GM12878 (cell line): Measurements from ENCODE around the gene ENAH. TPM values are rescaled to one million over a fixed set of nuclear protein-coding genes. Genes with fewer than 3 reads are reported as not detected.

ENCODE experiments used
- BCL11A ChIP-seq: IDR thresholded peaks from 2 replicates; pipeline ENCODE4 v1.6.1; 2011; ENCODE audit warnings: low read depth, low read length
- BMI1 ChIP-seq: fragments of 450-650 bp; IDR thresholded peaks from 2 replicates; pipeline ENCODE4 v1.6.1; 2016; ENCODE audit warnings: mild to moderate bottlenecking, moderate library complexity, borderline replicate concordance
- CBX5 ChIP-seq: sonication (generic); IDR thresholded peaks from 2 replicates; pipeline ENCODE4 v1.6.1; 2016; ENCODE audit warnings: low read depth, moderate library complexity, mild to moderate bottlenecking, inconsistent platforms
- ELK1 ChIP-seq: IDR thresholded peaks from 2 replicates; pipeline ENCODE4 v1.6.1; 2012; ENCODE audit warnings: low read depth, low read length, improper control_type of control experiment
- ETV6 ChIP-seq, 2 experiments: fragments of 450-650 bp in 1 of 2; IDR thresholded peaks in 1 of 2; conservative IDR thresholded peaks in 1 of 2; 2 replicates each; pipeline ENCODE4 v1.6.1; 2014; ENCODE audit warnings: antibody characterized with exemption in 1 of 2, borderline replicate concordance in 1 of 2, low read depth in 1 of 2, mild to moderate bottlenecking in 1 of 2, moderate library complexity in 1 of 2
- NBN ChIP-seq: fragments of 450-650 bp; IDR thresholded peaks from 2 replicates; pipeline ENCODE4 v1.6.1; 2016
- NR2C1 ChIP-seq: fragments of 450-650 bp; IDR thresholded peaks from 2 replicates; pipeline ENCODE4 v1.6.1; 2017; ENCODE audit warnings: antibody characterized with exemption, mild to moderate bottlenecking, moderate library complexity
- PBX3 ChIP-seq: IDR thresholded peaks from 2 replicates; pipeline ENCODE4 v1.6.1; 2011; ENCODE audit warnings: mild to moderate bottlenecking, low read depth, low read length, moderate library complexity; ENCODE audit not compliant: insufficient replicate concordance
- PML ChIP-seq: IDR thresholded peaks from 2 replicates; pipeline ENCODE4 v1.6.1; 2012; ENCODE audit warnings: low read length, inconsistent platforms
- SREBF2 ChIP-seq: IDR thresholded peaks from 2 replicates; pipeline ENCODE4 v1.6.1; 2012; ENCODE audit warnings: mild to moderate bottlenecking, low read length
- TCF12 ChIP-seq: IDR thresholded peaks from 2 replicates; pipeline ENCODE4 v1.6.1; 2011; ENCODE audit warnings: low read depth, mild to moderate bottlenecking, low read length
- ZBTB40 ChIP-seq: fragments of 450-650 bp; IDR thresholded peaks from 2 replicates; pipeline ENCODE4 v1.6.1; 2016; ENCODE audit warnings: mild to moderate bottlenecking, moderate library complexity, borderline replicate concordance
- ZNF24 ChIP-seq: fragments of 450-650 bp; IDR thresholded peaks from 2 replicates; pipeline ENCODE4 v1.6.1; 2017; ENCODE audit warnings: antibody characterized with exemption, mild to moderate bottlenecking
- polyA plus RNA-seq, 11 experiments: library from polyadenylated mRNA; depleted of rRNA in 4 of 11; unstranded in 6 of 11; stranded (reverse) in 5 of 11; fragments of >200 nt; fragmentation: Nextera tagmentation in 4 of 11; fragmentation: Illumina TruSeq in 1 of 11; extraction: Ambion mirVana in 4 of 11; extraction: Trizol in 1 of 11; gene quantifications; 1 replicate in 1 of 11; 2 replicates in 10 of 11; pipeline versions ENCODE4 v1.2.1 to v1.2.3, GENCODE V29; 2011 to 2016; ENCODE audit warnings: inconsistent platforms in 2 of 11, missing spikeins in 2 of 11, low read depth in 1 of 11
- total RNA-seq, 4 experiments: library from RNA; depleted of rRNA in 3 of 4; stranded (reverse); fragments of >200 nt in 3 of 4; fragmentation: Illumina TruSeq in 1 of 4; extraction: Trizol in 1 of 4; gene quantifications; 2 replicates each; pipeline versions ENCODE4 v1.2.1 to v1.2.3, GENCODE V29; 2013 to 2021

Gene ENAH
- total and polyA plus RNA-seq, 10 of the 15 experiments (the other 5 are each of a cell fraction or from before 2014, with no cell fraction given), result under 0.01 to 0.62 (median 0.06) TPM; not detected in 5

GRCh38 chr1:225471109-225471452, 181.8 kb downstream of the ENAH start (continued):
- TF ChIP-seq ZBTB40 (no peak), BCL11A (no peak), CBX5 (no peak), PML (no peak), NR2C1 (no peak), PBX3 (no peak), SREBF2 (no peak), ELK1 (no peak), TCF12 (no peak), ZNF24 (no peak), BMI1 (no peak), NBN (no peak), ETV6 (conservative IDR thresholded peaks at IDR 0.05 in 1 of 2, IDR thresholded peaks at IDR 0.05 in 1 of 2; ENCODE audit: borderline replicate concordance in 1 of 2, low read depth in 1 of 2) (no peak)
